Neural crest cell (in vitro differentiated cells): Measurements from ENCODE around the gene YKT6. TPM values are rescaled to one million over a fixed set of nuclear protein-coding genes. Genes with fewer than 3 reads are reported as not detected.
"Not testable (repeated sequence)": the region's sequence is repeated elsewhere in the genome, so short reads cannot be mapped to it uniquely, and the experiment has no call there.

Experiments used
- DNase-seq: peaks from one replicate; pipeline ENCODE4 v3.0.0; 2021; ENCODE audit warnings: low read depth, mixed read lengths, low spot score
- H3K27ac Mint-ChIP-seq: one replicate; pipeline ENCODE4 v1.8.0; 2021; ENCODE audit warnings: mild to moderate bottlenecking, mixed read lengths; ENCODE audit not compliant: unreplicated experiment
- H3K27me3 Mint-ChIP-seq: 2 replicates; pipeline ENCODE4 v1.8.0; 2021; ENCODE audit warnings: low read depth, mild to moderate bottlenecking, mixed read lengths
- H3K36me3 Mint-ChIP-seq: 2 replicates; pipeline ENCODE4 v1.8.0; 2021; ENCODE audit warnings: low read depth, mild to moderate bottlenecking, mixed read lengths
- H3K4me1 Mint-ChIP-seq: 2 replicates; pipeline ENCODE4 v1.8.0; 2021; ENCODE audit warnings: mixed read lengths
- H3K4me3 Mint-ChIP-seq: one replicate; pipeline ENCODE4 v1.8.0; 2021; ENCODE audit warnings: mild to moderate bottlenecking, mixed read lengths
- H3K9me3 Mint-ChIP-seq: 2 replicates; pipeline ENCODE4 v1.8.0; 2021; ENCODE audit warnings: mixed read lengths
- CTCF ChIP-seq: fragments of 200-600 bp; sonication (generic); conservative IDR thresholded peaks from 2 replicates; pipeline ENCODE4 v1.5.0; 2021; ENCODE audit warnings: antibody characterized with exemption, mild to moderate bottlenecking
- total RNA-seq: library from RNA; stranded (reverse); gene quantifications from 2 replicates; pipeline ENCODE4 v1.2.1, GENCODE V29; 2021

YKT6 gene
- total RNA-seq, 1 donor from 2014 or later, result 97.4 TPM

- Mint-ChIP-seq H3K4me1 (no peaks in the 10 kb centered on the region), H3K4me3 (no peak overlapping the region), H3K27ac (no peak overlapping the region), H3K9me3 (peaks cover 3% of the 10 kb centered on the region), H3K27me3 (peaks cover 16% of the 10 kb centered on the region), H3K36me3 (no peaks in the 10 kb centered on the region)
- TF ChIP-seq CTCF, result no peak
- no peak for DNase-seq
Observed at GRCh38 chr7:44163591-44163990, 37.2 kb upstream of the YKT6 start.

DNA sequence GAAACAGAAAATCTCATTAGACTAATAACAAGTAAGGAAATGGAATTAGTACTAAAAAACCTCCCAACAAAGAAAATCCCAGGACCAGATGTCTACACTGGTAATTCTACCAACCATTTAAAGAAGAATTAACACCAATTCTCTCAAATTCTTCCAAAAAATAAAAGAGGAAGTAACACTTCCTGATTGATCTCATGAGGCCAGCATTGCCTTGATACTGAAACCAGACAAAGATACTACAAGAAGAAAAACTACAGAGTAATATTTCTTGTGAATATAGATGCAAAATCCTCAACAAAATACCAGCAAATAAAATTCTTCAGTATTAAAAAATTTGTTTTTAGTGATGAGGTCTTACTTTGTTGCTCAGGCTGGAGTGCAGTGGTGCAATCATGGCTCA, 32.9 kb upstream of the YKT6 start:
- no peaks in the 10 kb centered on the region for H3K4me1 Mint-ChIP-seq
- no peak for DNase-seq
- peaks cover 2% of the 10 kb centered on the region for H3K36me3 Mint-ChIP-seq
- peaks cover 27% of the 10 kb centered on the region for H3K27me3 Mint-ChIP-seq
- no peak overlapping the region for H3K4me3 Mint-ChIP-seq
- no peak for TF ChIP-seq CTCF
- peaks cover 7% of the 10 kb centered on the region for H3K9me3 Mint-ChIP-seq
- no peak overlapping the region for H3K27ac Mint-ChIP-seq

GRCh38 chr7:44171901-44172300, 28.9 kb upstream of the YKT6 start:
- not testable (repeated sequence) for H3K36me3 Mint-ChIP-seq, H3K4me1 Mint-ChIP-seq, DNase-seq, H3K9me3 Mint-ChIP-seq, H3K4me3 Mint-ChIP-seq, H3K27ac Mint-ChIP-seq
- peaks cover 37% of the 10 kb centered on the region for H3K27me3 Mint-ChIP-seq

- Mint-ChIP-seq H3K4me1 (no peaks in the 10 kb centered on the region), H3K9me3 (peaks cover 7% of the 10 kb centered on the region), H3K27me3 (peaks cover 35% of the 10 kb centered on the region), H3K4me3 (no peak overlapping the region), H3K36me3 (peaks cover 2% of the 10 kb centered on the region), H3K27ac (no peak overlapping the region)
- DNase-seq, result no peak
- no peak for TF ChIP-seq CTCF
Observed at GRCh38 chr7:44172352-44172751, 28.4 kb upstream of the YKT6 start.

- Mint-ChIP-seq H3K4me1 (peaks cover 4% of the 10 kb centered on the region), H3K9me3 (peaks cover 7% of the 10 kb centered on the region), H3K36me3 (peaks cover 2% of the 10 kb centered on the region), H3K27ac (no peak overlapping the region), H3K4me3 (no peak overlapping the region), H3K27me3 (peaks cover 33% of the 10 kb centered on the region)
- TF ChIP-seq CTCF, result no peak
- DNase-seq, result no peak
Observed at GRCh38 chr7:44172803-44173424, 27.9 kb upstream of the YKT6 start.

DNA sequence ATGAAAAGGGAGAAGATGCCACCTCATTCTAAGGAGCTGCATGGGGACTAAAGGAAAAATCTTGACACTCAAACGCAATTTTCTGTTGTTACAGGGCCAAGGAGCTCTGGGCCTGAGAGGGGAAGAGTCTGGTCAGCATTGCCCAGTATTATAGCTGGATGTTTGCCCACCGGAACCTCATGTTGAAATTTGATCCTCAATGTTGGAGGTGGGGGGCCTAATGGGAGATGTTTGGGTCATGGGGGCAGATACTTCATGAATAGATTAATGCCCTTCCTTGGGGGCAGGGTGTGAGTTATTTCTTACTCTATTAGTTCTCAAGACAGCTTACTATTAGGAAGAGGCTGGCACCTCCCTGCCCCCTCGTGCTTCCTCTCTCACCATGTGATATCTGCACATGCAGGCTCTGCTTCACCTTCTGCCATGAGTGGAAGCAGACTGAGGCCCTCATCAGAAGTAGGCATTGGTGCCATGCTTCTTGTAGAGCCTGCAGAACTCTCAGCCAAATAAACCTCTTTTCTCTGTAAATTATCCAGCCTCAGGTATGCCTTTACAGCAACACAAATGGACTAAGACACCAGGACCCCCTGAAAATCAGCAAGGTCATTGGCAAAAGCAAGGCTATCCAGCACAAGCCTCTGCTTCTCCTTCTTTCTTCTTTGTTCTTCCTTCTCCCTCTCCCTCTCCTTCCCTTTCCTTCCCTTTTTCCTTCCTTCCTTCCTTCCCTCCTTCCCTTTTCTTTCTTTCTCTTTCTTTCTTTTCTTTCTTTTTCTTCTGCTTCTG, 26.7 kb upstream of the YKT6 start:
- H3K36me3 Mint-ChIP-seq, result no peaks in the 10 kb centered on the region
- H3K9me3 Mint-ChIP-seq, result peaks cover 4% of the 10 kb centered on the region
- peaks cover 4% of the 10 kb centered on the region for H3K4me1 Mint-ChIP-seq
- TF ChIP-seq CTCF, result no peak
- peaks cover 30% of the 10 kb centered on the region for H3K27me3 Mint-ChIP-seq
- no peak for DNase-seq
- no peak overlapping the region for H3K4me3 Mint-ChIP-seq
- H3K27ac Mint-ChIP-seq, result no peak overlapping the region

- H3K27ac Mint-ChIP-seq, H3K36me3 Mint-ChIP-seq, H3K4me1 Mint-ChIP-seq, H3K9me3 Mint-ChIP-seq, H3K4me3 Mint-ChIP-seq, DNase-seq: not testable (repeated sequence)
- H3K27me3 Mint-ChIP-seq, result peaks cover 30% of the 10 kb centered on the region
Observed at GRCh38 chr7:44174694-44174948, 26.2 kb upstream of the YKT6 start.
